BJ (cell line): Measurements from ENCODE around the gene RIMKLA. TPM values are rescaled to one million over a fixed set of nuclear protein-coding genes. Genes with fewer than 3 reads are reported as not detected.

Source experiments
- CTCF ChIA-PET: fragments of 350-600 bp; formaldehyde crosslinking; extraction: SDS; loops from one replicate; lab custom pipeline; 2021; ENCODE audit warnings: antibody characterized with exemption, inconsistent platforms; lab: Yijun Ruan, JAX
- POLR2A ChIA-PET: fragments of 300-600 bp; sonication (Branson Sonifier 250); formaldehyde crosslinking; extraction: SDS; loops from one replicate; lab custom pipeline; 2021; ENCODE audit warnings: antibody characterized with exemption; lab: Charles Lee
- DNase-seq: peaks from one replicate; pipeline ENCODE4 v3.0.0-alpha.2; 2011; ENCODE audit warnings: low read depth
- H3K27me3 ChIP-seq: 2 replicates; pipeline ENCODE4 v1.6.0; 2011; ENCODE audit warnings: low read length; ENCODE audit not compliant: control insufficient read depth, insufficient read depth
- H3K36me3 ChIP-seq: 2 replicates; pipeline ENCODE4 v1.5.1; 2011; ENCODE audit warnings: low read length; ENCODE audit not compliant: control insufficient read depth, insufficient read depth
- H3K4me3 ChIP-seq: 2 replicates; pipeline ENCODE4 v1.5.1; 2011; ENCODE audit warnings: low read depth, mild to moderate bottlenecking, control low read depth, low read length
- polyA plus RNA-seq: library from polyadenylated mRNA; depleted of rRNA; stranded (reverse); fragments of >200 nt; gene quantifications from 2 replicates; pipeline ENCODE4 v1.2.3, GENCODE V29; 2011
- TF ChIP-seq, protein P1 (sequence below): IDR thresholded peaks from 2 replicates; pipeline ENCODE4 v1.5.1; 2011; ENCODE audit warnings: low read depth, mild to moderate bottlenecking, control low read depth, inconsistent platforms, low read length, moderate library complexity; ENCODE audit not compliant: insufficient read depth

RIMKLA gene
- polyA plus RNA-seq, 1 experiment, result 0.02 TPM

DNA sequence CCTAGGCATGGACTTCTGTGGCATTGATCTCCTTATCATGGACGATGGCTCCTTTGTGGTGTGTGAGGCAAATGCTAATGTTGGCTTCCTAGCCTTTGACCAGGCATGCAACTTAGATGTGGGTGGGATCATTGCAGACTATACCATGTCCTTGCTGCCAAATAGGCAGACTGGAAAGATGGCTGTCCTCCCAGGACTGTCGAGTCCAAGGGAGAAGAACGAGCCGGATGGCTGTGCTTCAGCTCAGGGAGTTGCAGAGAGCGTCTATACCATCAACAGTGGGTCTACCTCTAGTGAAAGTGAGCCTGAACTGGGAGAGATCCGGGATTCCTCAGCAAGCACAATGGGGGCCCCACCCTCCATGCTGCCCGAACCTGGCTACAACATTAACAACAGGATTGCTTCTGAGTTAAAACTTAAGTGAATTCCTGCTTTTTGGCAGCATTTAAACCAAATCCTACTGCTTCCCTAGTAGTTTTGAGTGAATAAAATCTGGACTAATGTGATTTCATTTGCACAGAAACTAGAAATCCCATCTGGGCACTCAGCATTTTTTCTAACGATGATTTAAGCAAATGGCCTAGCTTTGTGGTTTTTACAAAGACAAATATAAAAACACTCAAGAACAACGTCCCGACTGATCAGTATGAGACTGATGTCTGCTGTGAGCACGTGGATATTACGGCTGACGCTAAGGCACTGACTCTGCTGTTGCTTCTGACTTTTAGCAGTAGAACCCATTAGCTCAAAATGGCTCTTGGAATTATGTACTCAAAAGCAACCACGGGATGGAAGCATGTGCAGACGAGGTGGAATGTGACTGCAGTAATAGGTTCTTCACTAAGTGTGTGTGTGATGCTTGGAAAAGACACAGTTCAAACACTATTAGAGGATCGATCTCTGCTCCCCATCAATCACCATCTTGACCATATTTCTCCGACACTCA lies 34.2 kb downstream of the RIMKLA start:
- no peak for DNase-seq
- POLR2A ChIA-PET, result no interaction called here
- Histone ChIP-seq H3K27me3 (peaks cover 5% of the 10 kb centered on the region), H3K4me3 (no peak overlapping the region), H3K36me3 (no peaks in the 10 kb centered on the region)
- TF ChIP-seq, protein P1, sequence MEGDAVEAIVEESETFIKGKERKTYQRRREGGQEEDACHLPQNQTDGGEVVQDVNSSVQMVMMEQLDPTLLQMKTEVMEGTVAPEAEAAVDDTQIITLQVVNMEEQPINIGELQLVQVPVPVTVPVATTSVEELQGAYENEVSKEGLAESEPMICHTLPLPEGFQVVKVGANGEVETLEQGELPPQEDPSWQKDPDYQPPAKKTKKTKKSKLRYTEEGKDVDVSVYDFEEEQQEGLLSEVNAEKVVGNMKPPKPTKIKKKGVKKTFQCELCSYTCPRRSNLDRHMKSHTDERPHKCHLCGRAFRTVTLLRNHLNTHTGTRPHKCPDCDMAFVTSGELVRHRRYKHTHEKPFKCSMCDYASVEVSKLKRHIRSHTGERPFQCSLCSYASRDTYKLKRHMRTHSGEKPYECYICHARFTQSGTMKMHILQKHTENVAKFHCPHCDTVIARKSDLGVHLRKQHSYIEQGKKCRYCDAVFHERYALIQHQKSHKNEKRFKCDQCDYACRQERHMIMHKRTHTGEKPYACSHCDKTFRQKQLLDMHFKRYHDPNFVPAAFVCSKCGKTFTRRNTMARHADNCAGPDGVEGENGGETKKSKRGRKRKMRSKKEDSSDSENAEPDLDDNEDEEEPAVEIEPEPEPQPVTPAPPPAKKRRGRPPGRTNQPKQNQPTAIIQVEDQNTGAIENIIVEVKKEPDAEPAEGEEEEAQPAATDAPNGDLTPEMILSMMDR, result no peak
- CTCF ChIA-PET, result no interaction called here

DNA sequence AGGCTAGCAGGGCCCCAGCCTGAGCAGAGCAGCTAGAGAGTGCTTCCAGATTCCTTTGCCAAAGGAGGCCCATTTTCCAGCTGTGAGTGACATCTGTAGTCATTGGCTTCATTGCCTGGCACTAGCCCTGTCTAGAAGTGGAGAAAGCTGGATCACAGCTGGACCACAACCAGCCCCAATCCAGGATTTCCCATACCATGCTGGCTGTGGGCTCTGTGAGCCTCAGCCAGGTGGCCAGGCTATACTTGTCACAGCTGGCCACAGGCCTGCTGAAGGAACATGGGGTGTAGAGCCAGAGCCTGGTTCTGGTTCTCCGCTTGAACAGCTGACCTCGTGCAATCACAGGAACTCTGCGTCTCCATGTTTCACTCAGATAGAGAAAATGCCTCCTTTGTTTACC lies 36.6 kb downstream of the RIMKLA start:
- DNase-seq, result no peak
- peaks cover 5% of the 10 kb centered on the region for H3K27me3 ChIP-seq
- TF ChIP-seq, protein P1, result no peak
- CTCF ChIA-PET, result no interaction called here
- no peaks in the 10 kb centered on the region for H3K36me3 ChIP-seq
- no peak overlapping the region for H3K4me3 ChIP-seq
- POLR2A ChIA-PET, result no interaction called here

DNA sequence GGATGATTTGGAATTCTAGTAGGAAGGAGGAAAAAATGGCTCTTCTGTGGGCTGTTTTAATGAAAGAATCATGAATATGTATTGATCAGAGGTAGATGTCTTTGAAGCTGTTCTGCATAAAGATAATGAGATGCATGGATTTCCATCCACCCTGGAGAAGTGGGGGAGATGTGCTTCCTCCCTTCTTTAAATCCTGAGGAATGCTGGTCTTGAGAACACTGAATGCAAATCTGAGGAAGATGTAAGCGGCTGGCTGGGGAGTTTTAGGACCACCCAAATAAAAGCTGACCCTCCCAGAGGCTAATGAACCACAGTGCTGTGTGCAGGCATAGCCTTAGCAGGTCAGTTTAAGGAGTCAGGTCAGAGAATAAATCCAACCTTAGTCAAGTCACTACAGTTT lies 37.9 kb downstream of the RIMKLA start:
- ChIA-PET POLR2A (no interaction called here), CTCF (no interaction called here)
- no peaks in the 10 kb centered on the region for H3K36me3 ChIP-seq
- H3K4me3 ChIP-seq, result no peak overlapping the region
- TF ChIP-seq, protein P1, result no peak
- no peak for DNase-seq
- H3K27me3 ChIP-seq, result peaks cover 9% of the 10 kb centered on the region

DNA sequence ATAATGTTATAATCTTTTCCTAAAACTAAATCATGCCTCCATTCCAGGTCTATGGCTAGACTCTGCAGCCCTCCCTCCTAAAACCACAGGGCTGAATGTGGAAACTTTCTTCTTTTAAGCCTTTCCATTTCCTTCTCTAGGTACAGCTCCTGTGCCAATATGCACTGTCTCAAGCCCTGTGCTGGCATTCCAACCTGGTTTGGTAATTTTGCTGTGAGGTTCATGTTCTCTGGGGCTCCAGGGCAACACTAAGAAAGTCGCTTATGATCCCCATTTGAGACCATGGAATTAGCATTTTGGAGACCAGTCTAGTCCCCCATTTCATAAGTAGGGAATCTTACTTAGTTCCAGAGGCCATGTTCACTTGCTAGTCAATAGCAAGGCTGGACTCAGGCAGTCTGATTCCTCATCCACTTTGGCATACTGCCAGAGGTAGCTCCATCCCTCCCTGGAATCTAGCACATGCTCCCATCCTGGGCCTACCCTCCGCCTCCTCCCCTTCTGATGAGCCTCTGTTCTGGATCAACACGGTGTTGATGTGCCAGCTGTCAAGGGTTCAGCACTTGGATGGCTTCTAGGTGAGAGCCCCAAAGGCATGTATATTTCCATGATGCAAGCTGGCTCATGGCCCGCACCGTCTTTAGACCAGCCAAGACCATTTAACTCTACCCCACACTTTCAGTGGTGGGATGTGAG lies 38.7 kb downstream of the RIMKLA start:
- TF ChIP-seq, protein P1, result no peak
- POLR2A ChIA-PET, result interaction anchor here (0.5 kb wide), 1 partner anchor 1439 kb away, joined by 3 read pairs; no protein-coding TSS in a partner anchor
- DNase-seq, result no peak
- Histone ChIP-seq H3K4me3 (no peak overlapping the region), H3K27me3 (peaks cover 9% of the 10 kb centered on the region), H3K36me3 (no peaks in the 10 kb centered on the region)
- CTCF ChIA-PET, result interaction anchor here (1.1 kb wide), 1 partner anchor 10 kb away, joined by 3 read pairs; no protein-coding TSS in a partner anchor

DNA sequence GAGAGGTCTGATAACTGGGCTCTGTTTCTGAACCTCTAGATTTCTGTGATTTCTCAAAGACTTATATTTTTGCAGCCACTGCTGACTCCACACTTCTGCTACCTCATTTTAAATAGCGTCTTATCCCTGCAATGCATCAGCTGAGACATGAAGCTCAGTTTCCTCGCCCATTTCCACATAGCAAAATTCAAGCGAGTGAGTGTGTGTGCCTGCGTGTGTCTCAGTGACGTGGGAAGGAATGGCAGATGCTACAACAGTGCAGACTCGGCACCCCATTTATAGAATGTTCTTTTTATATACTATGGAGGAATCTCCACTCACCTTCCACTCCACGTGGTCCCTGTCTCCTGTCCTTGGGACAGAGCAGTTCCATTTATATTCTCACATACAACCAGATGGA lies 39.5 kb downstream of the RIMKLA start:
- ChIA-PET POLR2A (interaction anchor here (0.5 kb wide), 1 partner anchor 1440 kb away, joined by 3 read pairs; no protein-coding TSS in a partner anchor), CTCF (interaction anchor here (1.1 kb wide), 1 partner anchor 9 kb away, joined by 3 read pairs; no protein-coding TSS in a partner anchor)
- TF ChIP-seq, protein P1, result no peak
- Histone ChIP-seq H3K36me3 (no peaks in the 10 kb centered on the region), H3K27me3 (peaks cover 9% of the 10 kb centered on the region), H3K4me3 (no peak overlapping the region)
- no peak for DNase-seq
